ENCODE results near the gene RTN4R. TPM values are rescaled to one million over a fixed set of nuclear protein-coding genes. Genes with fewer than 3 reads are reported as not detected.
A peak's percentile ranks its signal among the peaks of the same experiment; 100 is the strongest.
"Not testable (repeated sequence)": the region's sequence is repeated elsewhere in the genome, so short reads cannot be mapped to it uniquely, and the experiment has no call there.

RTN4R gene
- 10 to 100 TPM in 1 of 4 donors, 1 to 10 TPM in 3; 2.9 to 25.7 (median 4.4) TPM for polyA plus RNA-seq
- long read RNA-seq, donor 1, partial matches to known transcripts: 0 of 1 reads
- long read RNA-seq, donor 1, other reads (novel, unspliced or antisense): 0 of 1 reads
- long read RNA-seq, donor 2, partial matches to known transcripts: 0 of 4 reads
- long read RNA-seq, donor 2, other reads (novel, unspliced or antisense): 0 of 4 reads
- long read RNA-seq, donor 3, partial matches to known transcripts: 0 of 3 reads
- long read RNA-seq, donor 3, other reads (novel, unspliced or antisense): 0 of 3 reads
- long read RNA-seq, donor 4: 0 reads
- long read RNA-seq, donor 5, partial matches to known transcripts: 0 of 2 reads
- long read RNA-seq, donor 5, other reads (novel, unspliced or antisense): 0 of 2 reads
- long read RNA-seq, donor 6, partial matches to known transcripts: 0 of 1 reads
- long read RNA-seq, donor 6, other reads (novel, unspliced or antisense): 0 of 1 reads
- long read RNA-seq, donor 7, transcript RTN4R-201 (2 exons, 2,157 nt): major isoform, 5 of 5 reads
- long read RNA-seq, donor 7, partial matches to known transcripts: 0 of 5 reads
- long read RNA-seq, donor 7, other reads (novel, unspliced or antisense): 0 of 5 reads
- long read RNA-seq, donor 8: 0 reads
- long read RNA-seq, donor 9, partial matches to known transcripts: 0 of 1 reads
- long read RNA-seq, donor 9, other reads (novel, unspliced or antisense): 0 of 1 reads
- long read RNA-seq, donor 10, transcript RTN4R-201 (2 exons, 2,157 nt): major isoform, 11 of 11 reads
- long read RNA-seq, donor 10, partial matches to known transcripts: 0 of 11 reads
- long read RNA-seq, donor 10, other reads (novel, unspliced or antisense): 0 of 11 reads

DNA sequence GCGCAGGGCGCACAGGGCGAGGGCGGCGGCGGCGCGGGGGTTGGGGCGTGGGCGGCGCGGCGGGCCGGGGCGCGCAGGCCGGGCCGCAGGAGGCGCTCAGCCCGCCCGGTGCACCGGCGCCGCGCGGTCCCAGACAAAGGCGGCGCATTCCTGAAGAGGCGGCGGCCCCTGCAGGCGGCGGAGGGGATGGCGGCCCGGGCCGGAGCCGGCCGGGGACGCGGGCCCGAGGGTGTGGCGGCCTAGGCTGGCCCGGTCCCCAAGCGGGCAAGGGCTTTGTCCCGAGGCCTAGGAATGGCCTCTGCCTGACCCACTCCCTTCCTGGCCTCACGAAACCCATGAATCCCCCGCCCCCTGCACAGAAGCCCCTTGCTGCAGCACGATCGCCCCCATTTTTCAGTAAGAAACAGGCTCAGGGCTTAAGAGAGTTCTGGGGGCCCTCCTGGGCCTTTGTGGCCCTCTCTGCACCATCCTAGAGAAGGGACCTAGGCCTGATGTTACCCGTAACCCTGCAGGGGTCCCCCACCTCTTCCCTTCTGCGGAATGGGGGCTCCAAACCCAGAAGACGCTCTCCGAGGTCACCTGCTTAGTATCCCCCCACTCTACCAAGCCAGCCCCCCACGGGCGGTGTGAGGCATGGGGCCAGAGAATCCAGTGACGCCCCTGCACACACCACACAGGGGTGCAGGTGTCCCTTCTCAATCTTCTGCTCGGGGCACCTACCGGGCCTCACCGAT, at the start of gene RTN4R:
Gene RTN4R, minus strand, starts transcription at position 40 of the 734 bp plus-strand sequence. CDS start 226 bp downstream, outside the sequence.
- Histone ChIP-seq H3K4me1 (ENCODE audit: control insufficient read depth in 3 of 3, insufficient read depth in 2 of 3, low read depth in 1 of 3, low read length in 2 of 3) (peaks cover 0 to 12% (median 0%) of the 10 kb centered on the region in 3 donors), H3K36me3 (ENCODE audit: control insufficient read depth in 3 of 3, insufficient read depth in 2 of 3, low read depth in 1 of 3, low read length in 3 of 3) (no peaks in the 10 kb centered on the region), H3K4me3 (ENCODE audit: low read depth in 1 of 3, low read length in 3 of 3) (peak within 1 kb of the TSS; percentile 17 to 71 (median 19)), H3K9me3 (ENCODE audit: control insufficient read depth in 2 of 2, insufficient read depth in 1 of 2, low read depth in 1 of 2, low read length in 1 of 2) (no peaks in the 10 kb centered on the region), H3K27ac (ENCODE audit: low read depth in 1 of 3, low read length in 2 of 3) (peak within 1 kb of the TSS in 2 of 3 donors; percentile 32 to 57), H3K27me3 (ENCODE audit: control insufficient read depth in 3 of 3, insufficient read depth in 3 of 3, low read length in 3 of 3) (peaks cover 0 to 6% (median 0%) of the 10 kb centered on the region in 3 donors)
- FAIRE-seq (no peak), DNase-seq (peak; percentile 59 to 83)
- 17 to 43% (median 30%) methylated on average over 20 to 58 of the region's 58 CpGs for WGBS, 3 donors

DNA sequence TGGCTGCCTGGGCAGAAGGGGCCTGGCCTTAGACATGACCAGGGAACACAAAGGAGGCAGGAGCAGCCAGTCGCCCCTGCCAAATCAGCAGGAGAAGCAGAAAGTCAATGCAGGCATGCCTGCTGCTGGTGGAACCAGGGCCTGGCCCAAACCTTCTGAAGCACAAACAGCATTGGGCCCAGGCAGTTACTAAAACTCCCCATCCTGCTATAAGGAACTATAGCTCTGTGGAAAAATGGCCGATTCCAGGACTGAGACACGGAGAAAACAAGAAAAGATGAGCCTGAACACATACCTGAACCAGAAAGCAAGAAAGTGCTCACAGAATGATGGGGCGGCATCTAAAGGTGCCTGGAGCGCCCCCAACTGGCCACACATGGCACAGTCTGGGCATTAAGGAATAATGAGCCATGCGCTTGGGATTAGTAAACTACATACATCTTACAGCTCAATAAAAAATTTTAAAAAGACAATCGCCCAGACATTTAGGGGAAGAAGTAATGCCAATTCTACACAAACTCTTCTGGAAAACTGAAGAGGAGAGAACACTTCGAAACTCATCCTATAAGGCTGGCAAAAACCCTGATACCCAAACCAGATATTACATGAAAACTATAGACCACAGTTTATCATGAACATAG, 49.4 kb upstream of the RTN4R start:
- peaks cover 0 to 35% (median 0%) of the 10 kb centered on the region in 3 donors for H3K36me3 ChIP-seq (ENCODE audit: control insufficient read depth in 3 of 3, insufficient read depth in 2 of 3, low read depth in 1 of 3, low read length in 3 of 3)
- not testable (repeated sequence) for H3K9me3 ChIP-seq (ENCODE audit: control insufficient read depth in 2 of 2, insufficient read depth in 1 of 2, low read depth in 1 of 2, low read length in 1 of 2); H3K4me1 ChIP-seq (ENCODE audit: control insufficient read depth in 3 of 3, insufficient read depth in 2 of 3, low read depth in 1 of 3, low read length in 2 of 3); DNase-seq; H3K27ac ChIP-seq (ENCODE audit: low read depth in 1 of 3, low read length in 2 of 3); H3K4me3 ChIP-seq (ENCODE audit: low read depth in 1 of 3, low read length in 3 of 3); FAIRE-seq; H3K27me3 ChIP-seq (ENCODE audit: control insufficient read depth in 3 of 3, insufficient read depth in 3 of 3, low read length in 3 of 3)
- 51 to 65% (median 59%) methylated on average over 7 to 8 of the region's 8 CpGs for WGBS, 3 donors

DNA sequence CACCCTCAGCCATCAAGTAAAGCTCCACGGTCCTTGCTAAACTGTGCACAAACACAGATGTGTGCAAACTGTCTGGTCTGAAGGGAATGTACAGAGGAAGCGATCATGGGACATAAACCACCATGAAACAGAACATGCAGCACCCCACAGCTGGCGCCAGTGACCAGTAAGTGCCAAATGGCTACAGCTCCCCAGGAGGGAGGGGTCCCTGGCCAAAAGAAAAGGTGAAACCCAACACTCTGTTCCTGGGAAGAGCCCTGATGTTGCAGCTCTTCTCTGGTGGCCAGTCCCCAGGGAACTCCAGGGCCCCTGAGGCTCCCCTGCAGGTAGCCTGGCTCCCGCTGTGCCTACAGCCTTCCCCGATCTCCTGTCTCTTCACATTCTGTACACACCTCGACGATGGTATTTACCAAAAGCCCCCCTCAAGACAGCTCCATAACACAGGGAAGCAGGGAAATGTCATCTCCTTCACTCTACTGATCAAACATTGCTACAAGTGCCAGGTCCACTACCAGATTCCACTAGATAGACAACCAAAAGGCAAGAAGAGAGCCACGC, 48.8 kb upstream of the RTN4R start:
- Histone ChIP-seq H3K9me3 (ENCODE audit: control insufficient read depth in 2 of 2, insufficient read depth in 1 of 2, low read depth in 1 of 2, low read length in 1 of 2) (no peaks in the 10 kb centered on the region), H3K4me3 (ENCODE audit: low read depth in 1 of 3, low read length in 3 of 3) (no peak overlapping the region), H3K4me1 (ENCODE audit: control insufficient read depth in 3 of 3, insufficient read depth in 2 of 3, low read depth in 1 of 3, low read length in 2 of 3) (peaks cover 0 to 6% (median 3%) of the 10 kb centered on the region in 3 donors), H3K27me3 (ENCODE audit: control insufficient read depth in 3 of 3, insufficient read depth in 3 of 3, low read length in 3 of 3) (no peaks in the 10 kb centered on the region), H3K27ac (ENCODE audit: low read depth in 1 of 3, low read length in 2 of 3) (no peak overlapping the region), H3K36me3 (ENCODE audit: control insufficient read depth in 3 of 3, insufficient read depth in 2 of 3, low read depth in 1 of 3, low read length in 3 of 3) (peaks cover 0 to 36% (median 0%) of the 10 kb centered on the region in 3 donors)
- no peak for DNase-seq
- no peak for FAIRE-seq
- WGBS, 3 donors: 90 to 95% (median 94%) methylated on average over 8 of the region's 8 CpGs

DNA sequence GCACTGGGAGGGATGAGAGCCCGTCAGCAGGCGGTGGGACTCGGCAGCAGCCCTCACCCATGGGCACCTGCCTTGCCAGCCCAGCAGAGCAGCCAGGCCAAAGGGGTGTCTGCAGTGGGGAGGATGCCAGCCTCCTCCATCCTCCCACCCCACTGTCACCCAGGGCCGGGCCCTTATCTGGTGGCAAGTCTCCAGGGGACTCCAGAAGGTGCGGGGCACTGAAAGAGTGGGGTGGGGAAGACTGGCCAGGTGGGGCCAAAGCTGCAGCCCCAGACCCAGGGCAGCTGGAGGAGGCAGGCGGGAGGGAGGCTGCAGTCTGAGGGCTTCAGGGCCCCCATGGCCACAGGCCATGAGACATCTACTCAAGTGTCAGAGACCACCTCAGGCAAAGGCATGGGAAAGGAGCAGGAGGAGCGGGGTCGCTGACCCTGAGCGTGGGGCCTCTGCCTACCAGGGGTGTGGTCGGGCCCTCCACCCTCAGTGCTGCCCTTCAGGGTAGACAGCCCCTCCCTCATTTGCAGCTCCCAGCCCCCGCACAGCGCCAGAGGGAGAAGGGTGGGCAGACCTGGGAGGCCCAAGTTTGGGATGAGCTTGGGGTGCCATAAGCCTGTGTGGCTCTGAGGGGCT, 48.2 kb upstream of the RTN4R start:
- no peak for FAIRE-seq
- no peak for DNase-seq
- H3K36me3 ChIP-seq (ENCODE audit: control insufficient read depth in 3 of 3, insufficient read depth in 2 of 3, low read depth in 1 of 3, low read length in 3 of 3): peaks cover 0 to 36% (median 0%) of the 10 kb centered on the region in 3 donors
- WGBS, 3 donors: 78 to 86% (median 85%) methylated on average over 7 to 12 of the region's 12 CpGs
- peaks cover 0 to 6% (median 3%) of the 10 kb centered on the region in 3 donors for H3K4me1 ChIP-seq (ENCODE audit: control insufficient read depth in 3 of 3, insufficient read depth in 2 of 3, low read depth in 1 of 3, low read length in 2 of 3)
- no peak overlapping the region for H3K27ac ChIP-seq (ENCODE audit: low read depth in 1 of 3, low read length in 2 of 3)
- H3K9me3 ChIP-seq (ENCODE audit: control insufficient read depth in 2 of 2, insufficient read depth in 1 of 2, low read depth in 1 of 2, low read length in 1 of 2): no peaks in the 10 kb centered on the region
- no peaks in the 10 kb centered on the region for H3K27me3 ChIP-seq (ENCODE audit: control insufficient read depth in 3 of 3, insufficient read depth in 3 of 3, low read length in 3 of 3)
- no peak overlapping the region for H3K4me3 ChIP-seq (ENCODE audit: low read depth in 1 of 3, low read length in 3 of 3)

- no peak for DNase-seq
- no peak overlapping the region for H3K27ac ChIP-seq (ENCODE audit: low read depth in 1 of 3, low read length in 2 of 3)
- no peaks in the 10 kb centered on the region for H3K27me3 ChIP-seq (ENCODE audit: control insufficient read depth in 3 of 3, insufficient read depth in 3 of 3, low read length in 3 of 3)
- peaks cover 0 to 36% (median 0%) of the 10 kb centered on the region in 3 donors for H3K36me3 ChIP-seq (ENCODE audit: control insufficient read depth in 3 of 3, insufficient read depth in 2 of 3, low read depth in 1 of 3, low read length in 3 of 3)
- peaks cover 0 to 6% (median 3%) of the 10 kb centered on the region in 3 donors for H3K4me1 ChIP-seq (ENCODE audit: control insufficient read depth in 3 of 3, insufficient read depth in 2 of 3, low read depth in 1 of 3, low read length in 2 of 3)
- no peaks in the 10 kb centered on the region for H3K9me3 ChIP-seq (ENCODE audit: control insufficient read depth in 2 of 2, insufficient read depth in 1 of 2, low read depth in 1 of 2, low read length in 1 of 2)
- no peak overlapping the region for H3K4me3 ChIP-seq (ENCODE audit: low read depth in 1 of 3, low read length in 3 of 3)
- 80 to 88% (median 85%) methylated on average over 16 to 25 of the region's 25 CpGs for WGBS, 3 donors
- FAIRE-seq: no peak
Observed at GRCh38 chr22:20315337-20316216, 47.5 kb upstream of the RTN4R start.

DNA sequence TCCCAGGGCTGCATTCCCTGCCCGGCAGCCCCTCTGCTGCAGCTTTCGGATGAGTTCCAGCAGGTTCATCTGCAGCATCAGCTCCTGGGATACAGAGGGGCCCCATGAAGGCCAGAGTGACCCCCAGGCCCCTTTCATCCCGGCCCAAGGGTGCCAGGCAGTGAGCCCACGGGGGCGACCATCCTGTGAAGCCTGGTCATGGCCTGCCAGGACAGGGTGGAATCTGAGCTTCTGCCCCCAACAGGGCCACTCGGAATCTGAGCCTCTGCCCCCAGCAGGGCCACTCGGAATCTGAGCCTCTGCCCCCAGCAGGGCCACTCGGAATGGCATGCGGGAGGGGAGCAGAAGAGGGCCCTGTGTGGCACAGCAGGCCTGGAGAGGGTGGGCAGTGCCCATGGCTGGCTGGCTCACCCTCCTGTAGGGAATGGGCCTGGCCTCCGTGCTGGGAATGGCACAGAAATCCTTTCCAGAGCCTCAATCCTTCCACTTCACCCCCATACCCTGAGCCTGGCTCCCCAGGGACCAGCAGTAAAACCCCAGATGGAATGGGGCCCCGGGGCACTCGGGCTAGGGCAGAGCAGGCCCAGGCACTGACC, 46.7 kb upstream of the RTN4R start:
- H3K36me3 ChIP-seq (ENCODE audit: control insufficient read depth in 3 of 3, insufficient read depth in 2 of 3, low read depth in 1 of 3, low read length in 3 of 3): peaks cover 0 to 36% (median 0%) of the 10 kb centered on the region in 3 donors
- not testable (repeated sequence) for DNase-seq; H3K27me3 ChIP-seq (ENCODE audit: control insufficient read depth in 3 of 3, insufficient read depth in 3 of 3, low read length in 3 of 3); FAIRE-seq; H3K9me3 ChIP-seq (ENCODE audit: control insufficient read depth in 2 of 2, insufficient read depth in 1 of 2, low read depth in 1 of 2, low read length in 1 of 2); H3K4me3 ChIP-seq (ENCODE audit: low read depth in 1 of 3, low read length in 3 of 3); H3K27ac ChIP-seq (ENCODE audit: low read depth in 1 of 3, low read length in 2 of 3); H3K4me1 ChIP-seq (ENCODE audit: control insufficient read depth in 3 of 3, insufficient read depth in 2 of 3, low read depth in 1 of 3, low read length in 2 of 3)
- 89 to 92% (median 92%) methylated on average over 12 of the region's 12 CpGs for WGBS, 3 donors
